WTC11 (cell line): Measurements from ENCODE around the gene CREB1. TPM values are rescaled to one million over a fixed set of nuclear protein-coding genes. Genes with fewer than 3 reads are reported as not detected.
A peak's percentile ranks its signal among the peaks of the same experiment; 100 is the strongest.

Experiments used
- ATAC-seq: fragments of 200-7000 bp; cut with Tn5 transposase; 2 replicates; pipeline ENCODE4 v1.10.0; 2021; ENCODE audit warnings: mild to moderate bottlenecking, moderate library complexity
- CTCF ChIA-PET: fragments of 300-600 bp; sonication (Branson Sonifier 250); formaldehyde crosslinking; loops from one replicate; lab custom pipeline; 2021; ENCODE audit warnings: antibody characterized with exemption; lab: Charles Lee
- POLR2A ChIA-PET: fragments of 350-600 bp; sonication (Branson Sonifier 250); formaldehyde crosslinking; loops from one replicate; lab custom pipeline; 2021; ENCODE audit warnings: antibody characterized with exemption; lab: Charles Lee
- DNase-seq: peaks from one replicate; pipeline ENCODE4 v3.0.0; 2021; ENCODE audit warnings: low spot score
- H3K27ac Mint-ChIP-seq: 2 replicates; pipeline ENCODE4 v1.8.0; 2021; ENCODE audit warnings: mixed read lengths
- H3K27me3 Mint-ChIP-seq: 2 replicates; pipeline ENCODE4 v1.8.0; 2021; ENCODE audit warnings: low read depth, mild to moderate bottlenecking, moderate library complexity, mixed read lengths
- H3K36me3 Mint-ChIP-seq: 2 replicates; pipeline ENCODE4 v1.8.0; 2021; ENCODE audit warnings: mixed read lengths
- H3K4me1 Mint-ChIP-seq: 2 replicates; pipeline ENCODE4 v1.8.0; 2022; ENCODE audit warnings: mixed read lengths
- H3K4me3 Mint-ChIP-seq: 2 replicates; pipeline ENCODE4 v1.8.0; 2021; ENCODE audit warnings: mild to moderate bottlenecking, moderate library complexity, mixed read lengths
- H3K9me3 Mint-ChIP-seq: 2 replicates; pipeline ENCODE4 v1.8.0; 2021; ENCODE audit warnings: mixed read lengths
- CREB1 ChIP-seq: sonication (generic); formaldehyde crosslinking; IDR thresholded peaks from 2 replicates; pipeline ENCODE4 v1.8.0; 2023; ENCODE audit warnings: mild to moderate bottlenecking, missing genetic modification reagents
- FOXK1 ChIP-seq: sonication (generic); formaldehyde crosslinking; IDR thresholded peaks from 2 replicates; pipeline ENCODE4 v1.8.0; 2022; ENCODE audit warnings: mild to moderate bottlenecking, moderate library complexity, missing genetic modification reagents
- FOXP1 ChIP-seq: sonication (generic); formaldehyde crosslinking; IDR thresholded peaks from 2 replicates; pipeline ENCODE4 v1.8.0; 2022; ENCODE audit warnings: missing genetic modification reagents, mild to moderate bottlenecking, moderate library complexity, borderline replicate concordance
- IRF2 ChIP-seq: sonication (generic); formaldehyde crosslinking; IDR thresholded peaks from 2 replicates; pipeline ENCODE4 v1.8.0; 2022; ENCODE audit warnings: low read depth, missing genetic modification reagents, borderline replicate concordance
- MYBL2 ChIP-seq: sonication (generic); formaldehyde crosslinking; IDR thresholded peaks from 2 replicates; pipeline ENCODE4 v1.8.1; 2023; ENCODE audit warnings: mild to moderate bottlenecking, moderate library complexity, missing genetic modification reagents
- NFATC4 ChIP-seq: fragments of 250-450 bp; sonication (Bioruptor Pico); IDR thresholded peaks from 2 replicates; pipeline ENCODE4 v1.9.0; 2021; ENCODE audit warnings: mild to moderate bottlenecking
- NFE2L1 ChIP-seq: sonication (generic); formaldehyde crosslinking; IDR thresholded peaks from 2 replicates; pipeline ENCODE4 v1.8.1; 2023; ENCODE audit warnings: missing genetic modification reagents
- NR1H2 ChIP-seq: sonication (generic); formaldehyde crosslinking; IDR thresholded peaks from 2 replicates; pipeline ENCODE4 v1.9.0; 2021; ENCODE audit warnings: mild to moderate bottlenecking, moderate library complexity, missing genetic modification reagents
- SMAD4 ChIP-seq: sonication (generic); formaldehyde crosslinking; IDR thresholded peaks from 2 replicates; pipeline ENCODE4 v1.8.0; 2022; ENCODE audit warnings: mild to moderate bottlenecking, missing genetic modification reagents
- SP1 ChIP-seq: sonication (generic); formaldehyde crosslinking; conservative IDR thresholded peaks from 2 replicates; pipeline ENCODE4 v1.8.1; 2022; ENCODE audit warnings: missing genetic modification reagents
- TEAD1 ChIP-seq: sonication (generic); formaldehyde crosslinking; IDR thresholded peaks from 2 replicates; pipeline ENCODE4 v1.8.0; 2022; ENCODE audit warnings: mild to moderate bottlenecking, missing genetic modification reagents
- TP53 ChIP-seq: sonication (generic); formaldehyde crosslinking; IDR thresholded peaks from 2 replicates; pipeline ENCODE4 v1.8.1; 2023; ENCODE audit warnings: mild to moderate bottlenecking, missing genetic modification reagents
- ZNF138 ChIP-seq: sonication (generic); formaldehyde crosslinking; conservative IDR thresholded peaks from 2 replicates; pipeline ENCODE4 v1.8.1; 2022; ENCODE audit warnings: mild to moderate bottlenecking, moderate library complexity, missing genetic modification reagents
- ZNF317 ChIP-seq: sonication (generic); formaldehyde crosslinking; IDR thresholded peaks from 2 replicates; pipeline ENCODE4 v1.8.1; 2023; ENCODE audit warnings: low read depth, mild to moderate bottlenecking, moderate library complexity, missing genetic modification reagents, borderline replicate concordance
- total RNA-seq: library from RNA; stranded (reverse); gene quantifications from 3 replicates; pipeline ENCODE4 v1.2.3, GENCODE V29; 2021
- TF ChIP-seq, protein P1 (sequence below): sonication (generic); formaldehyde crosslinking; IDR thresholded peaks from 2 replicates; pipeline ENCODE4 v1.8.0; 2022; ENCODE audit warnings: mild to moderate bottlenecking, missing genetic modification reagents
- TF ChIP-seq, protein P2 (sequence below): sonication (generic); formaldehyde crosslinking; IDR thresholded peaks from 2 replicates; pipeline ENCODE4 v1.8.0; 2022; ENCODE audit warnings: mild to moderate bottlenecking, missing genetic modification reagents
- TF ChIP-seq, protein P3 (sequence below): sonication (generic); formaldehyde crosslinking; IDR thresholded peaks from 2 replicates; pipeline ENCODE4 v1.8.0; 2023; ENCODE audit warnings: missing genetic modification reagents, mild to moderate bottlenecking, borderline replicate concordance
- TF ChIP-seq, protein P4 (sequence below): sonication (generic); formaldehyde crosslinking; IDR thresholded peaks from 2 replicates; pipeline ENCODE4 v1.8.1; 2023; ENCODE audit warnings: mild to moderate bottlenecking, moderate library complexity, missing genetic modification reagents
- TF ChIP-seq, protein P5 (sequence below): fragments of 250-450 bp; sonication (Bioruptor Pico); IDR thresholded peaks from 2 replicates; pipeline ENCODE4 v1.9.0; 2021; ENCODE audit warnings: moderate library complexity, mild to moderate bottlenecking, inconsistent platforms, borderline replicate concordance
- TF ChIP-seq, protein P6 (sequence below): sonication (generic); formaldehyde crosslinking; IDR thresholded peaks from 2 replicates; pipeline ENCODE4 v1.8.1; 2022; ENCODE audit warnings: mild to moderate bottlenecking, missing genetic modification reagents, moderate library complexity, borderline replicate concordance
- TF ChIP-seq, protein P7 (sequence below): sonication (generic); formaldehyde crosslinking; IDR thresholded peaks from 2 replicates; pipeline ENCODE4 v1.8.1; 2023; ENCODE audit warnings: mild to moderate bottlenecking, missing genetic modification reagents, moderate library complexity

Gene CREB1
- total RNA-seq, 1 experiment from 2014 or later: 97.7 TPM

DNA sequence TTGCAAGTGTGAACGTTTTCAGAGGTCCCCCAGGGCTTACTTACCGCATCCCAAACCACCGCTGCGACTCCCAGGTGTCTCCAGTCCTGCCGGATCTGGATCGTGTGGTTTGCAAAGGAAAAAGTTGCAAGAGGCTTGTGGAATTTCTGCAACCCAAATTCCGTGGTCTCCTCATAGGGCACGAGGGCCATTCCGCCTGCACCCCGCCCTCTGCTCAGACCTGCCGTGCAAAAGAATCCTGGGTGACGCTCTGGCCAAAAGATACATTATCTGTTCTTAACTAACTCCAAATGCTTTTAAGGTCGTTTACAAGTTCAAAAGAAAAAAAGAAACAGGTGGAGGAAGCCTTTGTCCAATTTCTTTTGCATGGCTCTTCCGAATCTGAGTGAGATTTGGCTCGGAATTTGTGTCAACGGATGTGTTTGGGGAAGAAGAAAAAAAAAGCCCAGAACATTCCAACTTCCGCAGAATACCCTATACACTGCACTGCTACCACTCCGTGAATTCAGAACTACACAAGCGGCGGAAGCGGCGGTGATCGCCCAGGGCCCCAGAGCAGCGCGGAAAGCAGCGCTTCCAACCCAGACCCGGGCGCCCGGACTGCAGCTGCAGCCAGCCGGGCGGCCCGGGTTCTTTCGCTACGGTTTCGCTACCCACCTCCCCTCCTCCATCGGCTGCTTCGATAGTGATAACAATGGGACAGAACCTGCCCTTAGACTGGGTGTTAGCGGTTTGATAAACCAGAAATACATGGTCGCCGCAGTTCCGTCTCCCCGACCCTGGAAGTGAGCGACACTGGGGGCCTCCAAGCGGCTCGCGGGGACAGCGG, 94.6 kb downstream of the CREB1 start:
- peak overlapping the region; percentile 85 for H3K4me3 Mint-ChIP-seq

DNA sequence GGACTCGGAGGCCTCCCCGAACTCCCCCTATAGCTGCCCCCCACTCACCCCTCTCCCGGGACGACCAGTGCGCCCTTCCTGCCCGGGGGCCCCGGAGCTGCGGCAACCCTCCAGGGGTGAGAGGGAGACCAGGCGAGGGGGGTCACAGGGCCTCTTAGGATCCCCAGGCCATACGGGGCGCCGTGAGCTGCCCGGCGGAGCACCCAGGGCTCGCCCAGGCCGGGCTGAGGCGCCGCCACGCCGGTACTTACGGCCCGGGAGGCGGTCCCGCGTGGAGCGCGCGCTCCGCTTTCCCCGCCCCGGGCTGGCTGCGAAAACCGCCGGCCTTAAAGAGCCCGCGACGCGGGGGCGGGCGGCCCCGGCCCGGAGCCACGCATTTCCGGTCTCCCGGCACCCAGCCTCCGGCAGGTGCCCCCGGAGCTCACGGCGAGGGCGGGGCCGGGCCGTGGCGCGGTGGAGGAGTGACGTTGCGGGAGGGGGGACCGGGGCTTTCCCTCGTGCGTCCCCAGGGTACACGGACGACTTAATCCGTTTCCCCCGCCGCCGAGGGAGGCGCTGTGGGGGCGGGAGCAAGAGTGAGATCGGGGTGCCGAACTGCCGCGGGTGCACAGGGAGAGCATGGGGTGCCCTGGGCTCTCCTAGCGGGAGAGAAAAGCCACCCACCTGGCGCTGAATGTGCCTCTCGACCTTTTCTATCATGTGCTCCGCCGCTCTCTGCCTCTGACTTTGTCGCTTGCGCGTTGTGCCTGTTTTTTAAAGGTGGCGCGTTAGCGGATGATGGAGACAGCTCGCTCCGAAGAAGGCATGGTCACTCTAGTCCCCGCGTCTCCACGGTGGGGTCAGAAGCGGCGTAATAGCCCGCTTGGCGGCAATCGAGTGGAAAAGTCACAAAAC, 95.5 kb downstream of the CREB1 start, which contains the start of gene METTL21A:
TSS of gene METTL21A (minus strand) at position 381 of the 894 bp plus-strand sequence. CDS start 1,019 bp downstream, outside the sequence.
- Mint-ChIP-seq H3K36me3 (peaks cover 34% of the 10 kb centered on the region), H3K27me3 (no peaks in the 10 kb centered on the region; the same call in 1 of the 2 replicates), H3K9me3 (no peaks in the 10 kb centered on the region), H3K4me1 (peaks cover 24% of the 10 kb centered on the region), H3K27ac (peak within 1 kb of the TSS; percentile 97), H3K4me3 (peak within 1 kb of the TSS; percentile 90)
- ChIA-PET POLR2A (interaction anchor here (0.5 to 2.2 kb wide), 8 partner anchors 11 to 327 kb away, joined by 3 to 22 read pairs (median 3); partner anchors contain the start of genes CCNYL1, CREB1 and FZD5), CTCF (interaction anchor here (0.5 to 3.6 kb wide), 41 partner anchors 8 to 630 kb away, joined by 3 to 40 read pairs (median 5); partner anchors contain the start of genes CCNYL1, FZD5 and IDH1)
- peak; percentile 73 for DNase-seq
- ATAC-seq: peak; percentile 51
- TF ChIP-seq MYBL2 (CRISPR knock-in tag) (peak; percentile 74; the same call in 1 of the 2 replicates), FOXK1 (CRISPR knock-in tag) (peak; percentile 15; the same call in 1 of the 2 replicates), SP1 (CRISPR knock-in tag) (no peak; the same call in none of the 2 replicates), IRF2 (CRISPR knock-in tag) (no peak), TEAD1 (CRISPR knock-in tag) (0 out of 2 replicates have a peak, but pooled peaks have one; percentile 32), TP53 (CRISPR knock-in tag) (peak; percentile 23; the same call in 1 of the 2 replicates), NFATC4 (CRISPR knock-in tag) (no peak), FOXP1 (CRISPR knock-in tag) (peak; percentile 82; the same call in 1 of the 2 replicates)
- TF ChIP-seq, protein P1, sequence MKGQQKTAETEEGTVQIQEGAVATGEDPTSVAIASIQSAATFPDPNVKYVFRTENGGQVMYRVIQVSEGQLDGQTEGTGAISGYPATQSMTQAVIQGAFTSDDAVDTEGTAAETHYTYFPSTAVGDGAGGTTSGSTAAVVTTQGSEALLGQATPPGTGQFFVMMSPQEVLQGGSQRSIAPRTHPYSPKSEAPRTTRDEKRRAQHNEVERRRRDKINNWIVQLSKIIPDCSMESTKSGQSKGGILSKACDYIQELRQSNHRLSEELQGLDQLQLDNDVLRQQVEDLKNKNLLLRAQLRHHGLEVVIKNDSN (CRISPR knock-in tag): peak; percentile 71; the same call in 1 of the 2 replicates
- TF ChIP-seq, protein P2, sequence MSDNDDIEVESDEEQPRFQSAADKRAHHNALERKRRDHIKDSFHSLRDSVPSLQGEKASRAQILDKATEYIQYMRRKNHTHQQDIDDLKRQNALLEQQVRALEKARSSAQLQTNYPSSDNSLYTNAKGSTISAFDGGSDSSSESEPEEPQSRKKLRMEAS (CRISPR knock-in tag): peak; percentile 86
- TF ChIP-seq, protein P3, sequence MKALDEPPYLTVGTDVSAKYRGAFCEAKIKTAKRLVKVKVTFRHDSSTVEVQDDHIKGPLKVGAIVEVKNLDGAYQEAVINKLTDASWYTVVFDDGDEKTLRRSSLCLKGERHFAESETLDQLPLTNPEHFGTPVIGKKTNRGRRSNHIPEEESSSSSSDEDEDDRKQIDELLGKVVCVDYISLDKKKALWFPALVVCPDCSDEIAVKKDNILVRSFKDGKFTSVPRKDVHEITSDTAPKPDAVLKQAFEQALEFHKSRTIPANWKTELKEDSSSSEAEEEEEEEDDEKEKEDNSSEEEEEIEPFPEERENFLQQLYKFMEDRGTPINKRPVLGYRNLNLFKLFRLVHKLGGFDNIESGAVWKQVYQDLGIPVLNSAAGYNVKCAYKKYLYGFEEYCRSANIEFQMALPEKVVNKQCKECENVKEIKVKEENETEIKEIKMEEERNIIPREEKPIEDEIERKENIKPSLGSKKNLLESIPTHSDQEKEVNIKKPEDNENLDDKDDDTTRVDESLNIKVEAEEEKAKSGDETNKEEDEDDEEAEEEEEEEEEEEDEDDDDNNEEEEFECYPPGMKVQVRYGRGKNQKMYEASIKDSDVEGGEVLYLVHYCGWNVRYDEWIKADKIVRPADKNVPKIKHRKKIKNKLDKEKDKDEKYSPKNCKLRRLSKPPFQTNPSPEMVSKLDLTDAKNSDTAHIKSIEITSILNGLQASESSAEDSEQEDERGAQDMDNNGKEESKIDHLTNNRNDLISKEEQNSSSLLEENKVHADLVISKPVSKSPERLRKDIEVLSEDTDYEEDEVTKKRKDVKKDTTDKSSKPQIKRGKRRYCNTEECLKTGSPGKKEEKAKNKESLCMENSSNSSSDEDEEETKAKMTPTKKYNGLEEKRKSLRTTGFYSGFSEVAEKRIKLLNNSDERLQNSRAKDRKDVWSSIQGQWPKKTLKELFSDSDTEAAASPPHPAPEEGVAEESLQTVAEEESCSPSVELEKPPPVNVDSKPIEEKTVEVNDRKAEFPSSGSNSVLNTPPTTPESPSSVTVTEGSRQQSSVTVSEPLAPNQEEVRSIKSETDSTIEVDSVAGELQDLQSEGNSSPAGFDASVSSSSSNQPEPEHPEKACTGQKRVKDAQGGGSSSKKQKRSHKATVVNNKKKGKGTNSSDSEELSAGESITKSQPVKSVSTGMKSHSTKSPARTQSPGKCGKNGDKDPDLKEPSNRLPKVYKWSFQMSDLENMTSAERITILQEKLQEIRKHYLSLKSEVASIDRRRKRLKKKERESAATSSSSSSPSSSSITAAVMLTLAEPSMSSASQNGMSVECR (CRISPR knock-in tag): peak; percentile 10; the same call in 1 of the 2 replicates
- TF ChIP-seq, protein P4, sequence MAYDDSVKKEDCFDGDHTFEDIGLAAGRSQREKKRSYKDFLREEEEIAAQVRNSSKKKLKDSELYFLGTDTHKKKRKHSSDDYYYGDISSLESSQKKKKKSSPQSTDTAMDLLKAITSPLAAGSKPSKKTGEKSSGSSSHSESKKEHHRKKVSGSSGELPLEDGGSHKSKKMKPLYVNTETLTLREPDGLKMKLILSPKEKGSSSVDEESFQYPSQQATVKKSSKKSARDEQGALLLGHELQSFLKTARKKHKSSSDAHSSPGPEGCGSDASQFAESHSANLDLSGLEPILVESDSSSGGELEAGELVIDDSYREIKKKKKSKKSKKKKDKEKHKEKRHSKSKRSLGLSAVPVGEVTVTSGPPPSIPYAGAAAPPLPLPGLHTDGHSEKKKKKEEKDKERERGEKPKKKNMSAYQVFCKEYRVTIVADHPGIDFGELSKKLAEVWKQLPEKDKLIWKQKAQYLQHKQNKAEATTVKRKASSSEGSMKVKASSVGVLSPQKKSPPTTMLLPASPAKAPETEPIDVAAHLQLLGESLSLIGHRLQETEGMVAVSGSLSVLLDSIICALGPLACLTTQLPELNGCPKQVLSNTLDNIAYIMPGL (CRISPR knock-in tag): peak; percentile 95

More for the DNA sequence above, 94.6 kb downstream of the CREB1 start:
- POLR2A ChIA-PET: interaction anchor here (0.8 to 2.2 kb wide), 5 partner anchors 87 to 328 kb away, joined by 3 to 22 read pairs (median 6); partner anchors contain the start of genes CCNYL1, CREB1 and FZD5
- Mint-ChIP-seq H3K36me3 (peaks cover 41% of the 10 kb centered on the region), H3K27ac (peak overlapping the region; percentile 84), H3K27me3 (no peaks in the 10 kb centered on the region; the same call in 1 of the 2 replicates), H3K4me1 (peaks cover 18% of the 10 kb centered on the region), H3K9me3 (no peaks in the 10 kb centered on the region)
- CTCF ChIA-PET: interaction anchor here (1.2 to 3.6 kb wide), 14 partner anchors 67 to 454 kb away, joined by 4 to 40 read pairs (median 12); partner anchors contain the start of gene CCNYL1
- ATAC-seq (peak; percentile 31), DNase-seq (peak; percentile 64)
- TF ChIP-seq SMAD4 (CRISPR knock-in tag): no peak
- TF ChIP-seq, protein P5, sequence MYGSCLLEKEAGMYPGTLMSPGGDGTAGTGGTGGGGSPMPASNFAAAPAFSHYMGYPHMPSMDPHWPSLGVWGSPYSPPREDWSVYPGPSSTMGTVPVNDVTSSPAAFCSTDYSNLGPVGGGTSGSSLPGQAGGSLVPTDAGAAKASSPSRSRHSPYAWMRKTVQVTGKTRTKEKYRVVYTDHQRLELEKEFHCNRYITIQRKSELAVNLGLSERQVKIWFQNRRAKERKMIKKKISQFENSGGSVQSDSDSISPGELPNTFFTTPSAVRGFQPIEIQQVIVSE: no peak
- no peak for TF ChIP-seq NFE2L1 (CRISPR knock-in tag)
- TF ChIP-seq, protein P6, sequence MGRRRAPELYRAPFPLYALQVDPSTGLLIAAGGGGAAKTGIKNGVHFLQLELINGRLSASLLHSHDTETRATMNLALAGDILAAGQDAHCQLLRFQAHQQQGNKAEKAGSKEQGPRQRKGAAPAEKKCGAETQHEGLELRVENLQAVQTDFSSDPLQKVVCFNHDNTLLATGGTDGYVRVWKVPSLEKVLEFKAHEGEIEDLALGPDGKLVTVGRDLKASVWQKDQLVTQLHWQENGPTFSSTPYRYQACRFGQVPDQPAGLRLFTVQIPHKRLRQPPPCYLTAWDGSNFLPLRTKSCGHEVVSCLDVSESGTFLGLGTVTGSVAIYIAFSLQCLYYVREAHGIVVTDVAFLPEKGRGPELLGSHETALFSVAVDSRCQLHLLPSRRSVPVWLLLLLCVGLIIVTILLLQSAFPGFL (CRISPR knock-in tag): no peak
- TF ChIP-seq NR1H2 (CRISPR knock-in tag): no peak
- no peak for TF ChIP-seq ZNF317
- TF ChIP-seq CREB1 (CRISPR knock-in tag): no peak
- TF ChIP-seq ZNF138 (CRISPR knock-in tag): no peak
- TF ChIP-seq, protein P7, sequence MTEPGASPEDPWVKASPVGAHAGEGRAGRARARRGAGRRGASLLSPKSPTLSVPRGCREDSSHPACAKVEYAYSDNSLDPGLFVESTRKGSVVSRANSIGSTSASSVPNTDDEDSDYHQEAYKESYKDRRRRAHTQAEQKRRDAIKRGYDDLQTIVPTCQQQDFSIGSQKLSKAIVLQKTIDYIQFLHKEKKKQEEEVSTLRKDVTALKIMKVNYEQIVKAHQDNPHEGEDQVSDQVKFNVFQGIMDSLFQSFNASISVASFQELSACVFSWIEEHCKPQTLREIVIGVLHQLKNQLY (CRISPR knock-in tag): no peak
